ENCODE measurements around the gene DMD. TPM values are rescaled to one million over a fixed set of nuclear protein-coding genes. Genes with fewer than 3 reads are reported as not detected.

Gene DMD
- total RNA-seq, 4 donors from 2014 or later: 2.2 to 26.7 (median 7.8) TPM

DNA sequence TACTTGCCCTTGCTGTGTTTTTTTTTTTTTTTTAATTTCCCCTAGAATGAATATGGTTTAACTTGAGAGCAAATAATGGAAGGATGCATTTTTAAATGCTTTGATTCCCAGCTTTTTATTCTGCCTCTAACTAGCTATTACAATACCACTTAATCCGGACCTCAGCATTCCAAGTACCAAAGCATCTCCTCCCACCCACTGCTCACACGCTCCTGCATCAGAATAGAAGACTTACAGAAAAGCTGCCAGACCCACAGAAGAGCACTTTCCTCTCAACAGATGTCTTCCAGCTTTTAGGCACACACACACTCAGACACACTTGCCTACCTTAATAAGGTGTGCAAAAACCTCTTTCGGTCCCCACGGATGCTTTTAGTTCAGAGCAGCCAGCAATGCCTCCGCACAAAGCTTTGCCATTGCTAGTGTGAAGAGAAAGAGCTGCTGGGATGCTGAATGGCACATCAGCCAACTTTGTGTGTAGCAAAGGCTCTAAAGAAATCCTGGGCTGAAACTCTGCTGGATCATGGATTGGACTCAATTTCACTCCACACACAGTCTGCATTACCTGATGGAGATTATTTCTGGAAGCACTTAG, 1056.2 kb downstream of the DMD start:
- Histone ChIP-seq H3K4me3 (no peak overlapping the region), H3K9me3 (no peaks in the 10 kb centered on the region), H3K36me3 (no peaks in the 10 kb centered on the region), H3K27me3 (no peaks in the 10 kb centered on the region), H3K27ac (no peak overlapping the region), H3K4me1 (no peaks in the 10 kb centered on the region)
- TF ChIP-seq CTCF (IDR thresholded peaks at IDR 0.05) (no peak), POLR2A (IDR thresholded peaks at IDR 0.05) (no peak)
- DNase-seq: no peak
- 30 to 51% methylated on average over 2 to 5 of the region's 5 CpGs for WGBS, 2 donors
- intact Hi-C loops (cut with DNase I): no loop called here

DNA sequence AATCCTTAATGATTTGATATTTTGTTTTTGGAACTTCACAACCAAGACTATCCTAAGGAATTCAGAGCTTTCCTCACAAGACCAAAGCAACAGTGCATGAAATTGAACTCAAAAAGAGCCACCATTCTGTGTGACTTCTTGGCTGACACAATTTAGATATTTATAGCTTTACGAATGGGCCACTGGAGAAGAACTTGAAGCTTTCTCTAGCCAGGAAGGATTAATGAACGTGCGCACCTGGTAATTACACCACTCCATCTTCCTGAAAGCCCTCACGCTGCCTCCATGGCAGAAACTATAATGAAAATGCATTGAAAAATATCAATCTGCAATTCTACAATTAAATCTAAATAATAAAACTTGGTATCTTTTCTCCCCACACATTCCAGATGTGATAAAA, 1057.8 kb downstream of the DMD start:
- no peaks in the 10 kb centered on the region for H3K4me1 ChIP-seq
- H3K4me3 ChIP-seq: no peak overlapping the region
- H3K36me3 ChIP-seq: no peaks in the 10 kb centered on the region
- no peak overlapping the region for H3K27ac ChIP-seq
- no peak for DNase-seq
- 55 to 67% methylated on average over 4 of the region's 4 CpGs for WGBS, 2 donors
- TF ChIP-seq CTCF (IDR thresholded peaks at IDR 0.05) (no peak), POLR2A (IDR thresholded peaks at IDR 0.05) (no peak)
- no peaks in the 10 kb centered on the region for H3K27me3 ChIP-seq
- intact Hi-C loops (cut with DNase I): no loop called here
- no peaks in the 10 kb centered on the region for H3K9me3 ChIP-seq

DNA sequence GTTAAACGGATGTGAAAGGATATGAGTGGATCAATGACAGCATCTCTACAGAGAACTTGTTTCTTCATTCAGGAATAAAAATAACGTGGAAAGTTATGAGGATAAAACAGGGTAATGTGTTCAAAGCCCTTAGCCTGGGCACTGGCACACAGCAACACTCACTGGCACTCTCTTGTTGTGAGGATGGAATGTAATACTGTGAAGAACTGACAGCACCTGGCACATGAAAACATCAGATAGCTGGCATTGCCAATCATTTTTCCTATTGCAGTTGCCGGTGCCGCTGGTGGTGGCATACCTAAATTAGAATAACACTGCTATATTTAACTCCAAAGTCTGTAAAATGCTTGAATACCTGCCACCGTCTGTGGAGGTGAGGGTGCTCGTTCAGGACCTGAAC, 1061.2 kb downstream of the DMD start:
- Histone ChIP-seq H3K4me3 (no peak overlapping the region), H3K36me3 (no peaks in the 10 kb centered on the region), H3K27ac (no peak overlapping the region), H3K9me3 (no peaks in the 10 kb centered on the region), H3K27me3 (no peaks in the 10 kb centered on the region), H3K4me1 (no peaks in the 10 kb centered on the region)
- DNase-seq: no peak
- intact Hi-C loops (cut with DNase I): no loop called here
- TF ChIP-seq CTCF (IDR thresholded peaks at IDR 0.05): no peak
- WGBS, 2 donors: 59 to 67% methylated on average over 6 of the region's 6 CpGs

- TF ChIP-seq POLR2A (IDR thresholded peaks at IDR 0.05) (no peak), CTCF (IDR thresholded peaks at IDR 0.05) (no peak)
- DNase-seq: no peak
- 35 to 67% methylated on average over 4 to 5 of the region's 5 CpGs for WGBS, 2 donors
- no peaks in the 10 kb centered on the region for H3K9me3 ChIP-seq
- no peaks in the 10 kb centered on the region for H3K4me1 ChIP-seq
- H3K36me3 ChIP-seq: no peaks in the 10 kb centered on the region
- intact Hi-C loops (cut with DNase I): no loop called here
- H3K27me3 ChIP-seq: no peaks in the 10 kb centered on the region
- H3K27ac ChIP-seq: no peak overlapping the region
- no peak overlapping the region for H3K4me3 ChIP-seq
These were observed 1069.5 kb downstream of the DMD start for GRCh38 chrX:32141841-32142240.

DNA sequence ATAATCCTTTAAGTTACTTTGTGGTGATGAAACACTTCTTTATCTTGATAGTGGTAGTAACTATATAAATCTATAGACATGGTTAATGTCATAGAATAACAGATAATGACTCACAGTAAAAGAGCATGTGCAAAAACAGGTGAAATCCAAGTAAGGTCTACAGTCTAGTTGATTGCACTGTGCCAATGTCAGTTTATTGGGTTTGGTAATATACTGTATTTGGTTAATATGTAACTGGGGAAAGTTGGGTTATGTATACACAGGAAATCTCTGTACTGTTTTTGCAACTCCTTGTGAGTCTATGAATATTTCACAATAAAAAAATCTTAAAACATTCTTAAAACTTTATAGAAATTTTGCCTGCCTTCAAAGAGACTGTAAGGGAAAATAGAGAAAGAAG, 1071.9 kb downstream of the DMD start:
- Histone ChIP-seq H3K27ac (no peak overlapping the region), H3K9me3 (no peaks in the 10 kb centered on the region), H3K36me3 (no peaks in the 10 kb centered on the region), H3K4me3 (no peak overlapping the region), H3K4me1 (no peaks in the 10 kb centered on the region), H3K27me3 (no peaks in the 10 kb centered on the region)
- intact Hi-C loops (cut with DNase I): no loop called here
- DNase-seq: no peak
- no peak for TF ChIP-seq POLR2A (IDR thresholded peaks at IDR 0.05)
- TF ChIP-seq CTCF (IDR thresholded peaks at IDR 0.05): no peak
